Uterus (tissue), 2 donors: ENCODE measurements around the gene OPCML.

Source experiments
- POLR2A ChIP-seq, 2 donors: fragments of 450-650 bp; IDR thresholded peaks; one replicate each; pipeline ENCODE4 v1.6.1; 2016; ENCODE audit warnings: antibody characterized with exemption in 2 of 2, mild to moderate bottlenecking in 1 of 2, moderate library complexity in 1 of 2
- TF ChIP-seq, protein P1 (sequence below), 4 experiments: fragments of 200-600 bp in 2 of 4; fragments of 450-650 bp in 2 of 4; sonication (generic) in 2 of 4; IDR thresholded peaks; one replicate each; pipeline ENCODE4 v1.5.1; 2016 to 2019; ENCODE audit warnings: antibody characterized with exemption in 4 of 4, mild to moderate bottlenecking in 2 of 4, moderate library complexity in 1 of 4

DNA sequence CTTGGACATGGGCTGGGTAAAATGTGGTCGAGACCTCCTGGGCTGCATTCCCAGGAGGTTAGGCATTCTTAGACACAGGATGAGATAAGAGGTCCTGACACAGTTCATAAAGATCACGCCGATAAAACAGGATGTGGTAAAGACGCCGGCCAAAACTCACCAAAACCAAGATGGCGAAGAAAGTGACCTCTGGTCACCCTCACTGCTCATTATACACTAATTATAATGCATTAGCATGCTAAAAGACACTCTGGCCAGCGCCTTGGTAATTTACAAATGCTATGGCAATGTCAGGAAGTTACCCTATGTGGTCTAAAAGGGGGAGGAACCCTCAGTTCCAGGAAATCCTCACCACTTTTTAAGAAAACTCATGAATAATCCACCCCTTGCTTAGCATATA, 983.3 kb downstream of the OPCML start:
- TF ChIP-seq, protein P1, sequence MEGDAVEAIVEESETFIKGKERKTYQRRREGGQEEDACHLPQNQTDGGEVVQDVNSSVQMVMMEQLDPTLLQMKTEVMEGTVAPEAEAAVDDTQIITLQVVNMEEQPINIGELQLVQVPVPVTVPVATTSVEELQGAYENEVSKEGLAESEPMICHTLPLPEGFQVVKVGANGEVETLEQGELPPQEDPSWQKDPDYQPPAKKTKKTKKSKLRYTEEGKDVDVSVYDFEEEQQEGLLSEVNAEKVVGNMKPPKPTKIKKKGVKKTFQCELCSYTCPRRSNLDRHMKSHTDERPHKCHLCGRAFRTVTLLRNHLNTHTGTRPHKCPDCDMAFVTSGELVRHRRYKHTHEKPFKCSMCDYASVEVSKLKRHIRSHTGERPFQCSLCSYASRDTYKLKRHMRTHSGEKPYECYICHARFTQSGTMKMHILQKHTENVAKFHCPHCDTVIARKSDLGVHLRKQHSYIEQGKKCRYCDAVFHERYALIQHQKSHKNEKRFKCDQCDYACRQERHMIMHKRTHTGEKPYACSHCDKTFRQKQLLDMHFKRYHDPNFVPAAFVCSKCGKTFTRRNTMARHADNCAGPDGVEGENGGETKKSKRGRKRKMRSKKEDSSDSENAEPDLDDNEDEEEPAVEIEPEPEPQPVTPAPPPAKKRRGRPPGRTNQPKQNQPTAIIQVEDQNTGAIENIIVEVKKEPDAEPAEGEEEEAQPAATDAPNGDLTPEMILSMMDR (IDR thresholded peaks at IDR 0.05), result no peak
- no peak for TF ChIP-seq POLR2A (IDR thresholded peaks at IDR 0.05)
